HepG2 (cell line): ENCODE data around the gene ISLR. TPM values are rescaled to one million over a fixed set of nuclear protein-coding genes. Genes with fewer than 3 reads are reported as not detected.

ENCODE experiments used
- ATAC-seq: fragments of 200-7000 bp; cut with Tn5 transposase; 3 replicates; pipeline ENCODE4 v1.9.1; 2020; ENCODE audit warnings: mild to moderate bottlenecking, moderate library complexity
- BruUV-seq: library from RNA; stranded (reverse); fragments of 400-500 nt; replicated peaks from 2 replicates; lab custom pipeline; 2021; lab: Mats Ljungman, UMichigan
- CTCF ChIA-PET: fragments of 300-600 bp; formaldehyde crosslinking; extraction: SDS; loops from one replicate; lab custom pipeline; 2021; ENCODE audit warnings: low total read pairs, inconsistent platforms, low intra/inter-chr PET ratio; lab: Yijun Ruan, JAX
- POLR2A ChIA-PET: fragments of 350-600 bp; sonication (Branson Sonifier 250); formaldehyde crosslinking; loops from one replicate; lab custom pipeline; 2020; ENCODE audit warnings: antibody characterized with exemption, inconsistent platforms; lab: Yijun Ruan, JAX
- DNase-seq: peaks from one replicate; pipeline ENCODE4 v3.0.0-alpha.2; 2015; ENCODE audit warnings: low spot score
- FAIRE-seq: peaks from 3 replicates; lab custom pipeline; 2011; peaks lifted over from hg19 to GRCh38; lab: Jason Lieb, UNC
- H2AFZ ChIP-seq: one replicate; pipeline ENCODE4 v1.6.1; 2011; ENCODE audit warnings: low read length, inconsistent platforms
- H3K27ac ChIP-seq: fragments of 300-600 bp; 3 replicates; pipeline ENCODE4 v1.8.0; 2011; ENCODE audit warnings: mixed run types, mild to moderate bottlenecking, mixed read lengths, low read length, inconsistent platforms; ENCODE audit not compliant: insufficient read depth; ENCODE audit errors: extremely low read length
- H3K27me3 ChIP-seq, 2 experiments: fragments of 200-600 bp in 1 of 2; 2 replicates in 1 of 2; 3 replicates in 1 of 2; pipeline versions ENCODE4 v1.6.0 to v1.8.0; 2011; ENCODE audit warnings: low read length in 2 of 2, mild to moderate bottlenecking in 2 of 2, moderate library complexity in 2 of 2, inconsistent platforms in 1 of 2; ENCODE audit not compliant: insufficient read depth in 2 of 2, control insufficient read depth in 1 of 2
- H3K36me3 ChIP-seq, 2 experiments: fragments of 200-600 bp in 1 of 2; replicated peaks in 1 of 2; 2 replicates in 1 of 2; 3 replicates in 1 of 2; pipeline versions ENCODE4 v1.5.1 to v1.8.0; 2011; ENCODE audit warnings: low read length in 2 of 2, inconsistent platforms in 1 of 2; ENCODE audit not compliant: insufficient read depth in 2 of 2, control insufficient read depth in 1 of 2
- H3K4me1 ChIP-seq: 2 replicates; pipeline ENCODE4 v1.5.1; 2012; ENCODE audit warnings: low read length, inconsistent platforms; ENCODE audit not compliant: insufficient read depth
- H3K4me2 ChIP-seq: 2 replicates; pipeline ENCODE4 v1.6.0; 2011; ENCODE audit warnings: low read depth, low read length, inconsistent platforms
- H3K4me3 ChIP-seq, 3 experiments: fragments of 200-600 bp in 1 of 3; sonication (generic), shearing (Covaris generic) in 1 of 3; replicated peaks in 1 of 3; 2 replicates each; pipeline ENCODE4 v1.5.1; 2011 to 2016; ENCODE audit warnings: low read length in 3 of 3, inconsistent platforms in 2 of 3, low read depth in 2 of 3, mild to moderate bottlenecking in 2 of 3, control low read depth in 1 of 3, mixed read lengths in 1 of 3; ENCODE audit not compliant: insufficient read depth in 1 of 3
- H3K79me2 ChIP-seq: one replicate; pipeline ENCODE4 v1.6.1; 2011; ENCODE audit warnings: low read length, inconsistent platforms; ENCODE audit not compliant: insufficient read depth
- H3K9ac ChIP-seq: 2 replicates; pipeline ENCODE4 v1.6.0; 2011; ENCODE audit warnings: mild to moderate bottlenecking, low read depth, low read length, inconsistent platforms; ENCODE audit not compliant: insufficient read depth
- H3K9me3 ChIP-seq: 2 replicates; pipeline ENCODE4 v1.5.1; 2012; ENCODE audit warnings: mild to moderate bottlenecking, low read length
- H4K20me1 ChIP-seq: 2 replicates; pipeline ENCODE4 v1.6.0; 2011; ENCODE audit warnings: inconsistent platforms, mild to moderate bottlenecking, low read length, moderate library complexity; ENCODE audit not compliant: insufficient read depth
- FOXP1 ChIP-seq, 2 experiments: fragments of 450-650 bp in 1 of 2; IDR thresholded peaks; 2 replicates each; pipeline ENCODE4 v1.6.1; 2017 to 2018; ENCODE audit warnings: antibody characterized with exemption in 1 of 2
- JUND ChIP-seq: sonication (generic); formaldehyde crosslinking; IDR thresholded peaks from 2 replicates; pipeline ENCODE4 v1.8.0; 2022; ENCODE audit warnings: mild to moderate bottlenecking, missing genetic modification reagents
- MZF1 ChIP-seq: sonication (generic); formaldehyde crosslinking; IDR thresholded peaks from 2 replicates; pipeline ENCODE4 v1.8.1; 2023; ENCODE audit warnings: mild to moderate bottlenecking, missing genetic modification reagents, borderline replicate concordance
- TP53 ChIP-seq: sonication (generic); formaldehyde crosslinking; conservative IDR thresholded peaks from 2 replicates; pipeline ENCODE4 v1.4.0; 2020; ENCODE audit warnings: missing genetic modification reagents
- ZFP1 ChIP-seq: IDR thresholded peaks from 2 replicates; pipeline ENCODE4 v1.6.1; 2016
- ZNF703 ChIP-seq: sonication (generic); formaldehyde crosslinking; IDR thresholded peaks from 2 replicates; pipeline ENCODE4 v1.5.1; 2020; ENCODE audit warnings: missing genetic modification reagents, mild to moderate bottlenecking, moderate library complexity, borderline replicate concordance
- WGBS: methylation state at CpG from one replicate; pipeline ENCODE4 v1.1.6; 2017; ENCODE audit warnings: low lambda C conversion rate; 5-methylcytosine and 5-hydroxymethylcytosine counted together
- in situ Hi-C: cut with HindIII; loops from 2 replicates; pipeline ENCODE4 v1.10.0; 2017; ENCODE audit warnings: low pct_unique_long_range_greater_than_20kb; ENCODE audit not compliant: extremely low pct_ligation_motif_present
- intact Hi-C: fragments of 100-400 bp; cut with micrococcal nuclease; formaldehyde crosslinking; loops from one replicate; pipeline ENCODE4 v1.10.0; 2022; ENCODE audit not compliant: unreplicated experiment
- polyA plus RNA-seq, 8 experiments: library from polyadenylated mRNA; depleted of rRNA in 3 of 8; stranded (reverse) in 7 of 8; unstranded in 1 of 8; fragments of >200 nt; fragmentation: Illumina TruSeq in 4 of 8; extraction: Trizol in 4 of 8; gene quantifications; 2 replicates each; pipeline versions ENCODE4 v1.2.1 to v1.2.3, GENCODE V29; 2011 to 2016; ENCODE audit warnings: low read depth in 4 of 8, missing spikeins in 1 of 8, mixed read lengths in 1 of 8; ENCODE audit not compliant: insufficient read depth in 1 of 8
- total RNA-seq, 5 experiments: library from RNA; depleted of rRNA; stranded (reverse); fragments of >200 nt; fragmentation: Illumina TruSeq; extraction: Trizol; gene quantifications; 2 replicates each; pipeline ENCODE4 v1.2.3, GENCODE V29; 2016; ENCODE audit warnings: low read depth in 1 of 5
- TF ChIP-seq, protein P1 (sequence below): sonication (generic); formaldehyde crosslinking; conservative IDR thresholded peaks from 2 replicates; pipeline ENCODE4 v1.4.0; 2020; ENCODE audit warnings: mild to moderate bottlenecking, missing genetic modification reagents, moderate library complexity
- TF ChIP-seq, protein P2 (sequence below): sonication (generic); formaldehyde crosslinking; IDR thresholded peaks from 2 replicates; pipeline ENCODE4 v1.5.1; 2020; ENCODE audit warnings: mild to moderate bottlenecking, missing genetic modification reagents, borderline replicate concordance
- TF ChIP-seq, protein P3 (sequence below): sonication (generic); formaldehyde crosslinking; IDR thresholded peaks from 2 replicates; pipeline ENCODE4 v1.4.0; 2020; ENCODE audit warnings: missing genetic modification reagents
- TF ChIP-seq, protein P4 (sequence below): sonication (generic); formaldehyde crosslinking; IDR thresholded peaks from 2 replicates; pipeline ENCODE4 v1.4.0; 2020; ENCODE audit warnings: missing genetic modification reagents, borderline replicate concordance

ISLR gene
- total and polyA plus RNA-seq, 2 of the 13 experiments (the other 11 are each of a cell fraction or from before 2014, with no cell fraction given): not detected

DNA sequence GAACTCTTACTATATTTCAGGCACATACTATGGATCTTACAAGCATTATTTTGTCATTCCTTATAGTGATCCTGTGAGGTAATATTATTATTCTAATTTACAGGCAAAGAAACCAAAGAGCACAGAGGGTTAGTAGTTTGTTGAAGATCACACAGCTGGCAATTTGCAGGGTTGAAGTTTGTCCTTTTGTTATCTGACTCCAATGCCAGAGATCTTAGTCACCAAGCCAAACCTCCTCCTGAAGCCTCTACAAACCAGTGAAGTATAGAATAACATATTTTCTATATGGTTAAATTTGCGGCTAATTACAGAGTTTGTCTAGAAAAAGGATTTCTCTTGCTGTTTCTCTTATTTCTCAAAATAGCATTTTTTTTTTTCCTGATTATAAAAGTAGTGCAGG lies 31.9 kb upstream of the ISLR start:
- Histone ChIP-seq H3K9me3 (no peaks in the 10 kb centered on the region), H3K79me2 (no peaks in the 10 kb centered on the region), H3K4me1 (no peaks in the 10 kb centered on the region), H3K4me3 (no peak overlapping the region), H3K9ac (no peak overlapping the region), H3K27me3 (peaks cover 10 to 23% of the 10 kb centered on the region in 2 experiments), H2AFZ (no peak overlapping the region), H3K36me3 (no peaks in the 10 kb centered on the region), H3K27ac (no peak overlapping the region), H4K20me1 (0 out of 2 replicates have a peak, but pooled peaks cover 3% of the 10 kb centered on the region), H3K4me2 (no peak overlapping the region)
- POLR2A ChIA-PET: no interaction called here
- FAIRE-seq (no peak), DNase-seq (no peak), ATAC-seq (no peak)
- intact Hi-C loops (no loop called here), in situ Hi-C loops (no loop called here)
- BruUV-seq: no TSS peak
- WGBS: 85% methylated on average over 1 of the region's 1 CpG
- CTCF ChIA-PET: no interaction called here
- TF ChIP-seq, protein P1, sequence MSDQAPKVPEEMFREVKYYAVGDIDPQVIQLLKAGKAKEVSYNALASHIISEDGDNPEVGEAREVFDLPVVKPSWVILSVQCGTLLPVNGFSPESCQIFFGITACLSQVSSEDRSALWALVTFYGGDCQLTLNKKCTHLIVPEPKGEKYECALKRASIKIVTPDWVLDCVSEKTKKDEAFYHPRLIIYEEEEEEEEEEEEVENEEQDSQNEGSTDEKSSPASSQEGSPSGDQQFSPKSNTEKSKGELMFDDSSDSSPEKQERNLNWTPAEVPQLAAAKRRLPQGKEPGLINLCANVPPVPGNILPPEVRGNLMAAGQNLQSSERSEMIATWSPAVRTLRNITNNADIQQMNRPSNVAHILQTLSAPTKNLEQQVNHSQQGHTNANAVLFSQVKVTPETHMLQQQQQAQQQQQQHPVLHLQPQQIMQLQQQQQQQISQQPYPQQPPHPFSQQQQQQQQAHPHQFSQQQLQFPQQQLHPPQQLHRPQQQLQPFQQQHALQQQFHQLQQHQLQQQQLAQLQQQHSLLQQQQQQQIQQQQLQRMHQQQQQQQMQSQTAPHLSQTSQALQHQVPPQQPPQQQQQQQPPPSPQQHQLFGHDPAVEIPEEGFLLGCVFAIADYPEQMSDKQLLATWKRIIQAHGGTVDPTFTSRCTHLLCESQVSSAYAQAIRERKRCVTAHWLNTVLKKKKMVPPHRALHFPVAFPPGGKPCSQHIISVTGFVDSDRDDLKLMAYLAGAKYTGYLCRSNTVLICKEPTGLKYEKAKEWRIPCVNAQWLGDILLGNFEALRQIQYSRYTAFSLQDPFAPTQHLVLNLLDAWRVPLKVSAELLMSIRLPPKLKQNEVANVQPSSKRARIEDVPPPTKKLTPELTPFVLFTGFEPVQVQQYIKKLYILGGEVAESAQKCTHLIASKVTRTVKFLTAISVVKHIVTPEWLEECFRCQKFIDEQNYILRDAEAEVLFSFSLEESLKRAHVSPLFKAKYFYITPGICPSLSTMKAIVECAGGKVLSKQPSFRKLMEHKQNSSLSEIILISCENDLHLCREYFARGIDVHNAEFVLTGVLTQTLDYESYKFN (CRISPR knock-in tag): no peak
- TF ChIP-seq, protein P2, sequence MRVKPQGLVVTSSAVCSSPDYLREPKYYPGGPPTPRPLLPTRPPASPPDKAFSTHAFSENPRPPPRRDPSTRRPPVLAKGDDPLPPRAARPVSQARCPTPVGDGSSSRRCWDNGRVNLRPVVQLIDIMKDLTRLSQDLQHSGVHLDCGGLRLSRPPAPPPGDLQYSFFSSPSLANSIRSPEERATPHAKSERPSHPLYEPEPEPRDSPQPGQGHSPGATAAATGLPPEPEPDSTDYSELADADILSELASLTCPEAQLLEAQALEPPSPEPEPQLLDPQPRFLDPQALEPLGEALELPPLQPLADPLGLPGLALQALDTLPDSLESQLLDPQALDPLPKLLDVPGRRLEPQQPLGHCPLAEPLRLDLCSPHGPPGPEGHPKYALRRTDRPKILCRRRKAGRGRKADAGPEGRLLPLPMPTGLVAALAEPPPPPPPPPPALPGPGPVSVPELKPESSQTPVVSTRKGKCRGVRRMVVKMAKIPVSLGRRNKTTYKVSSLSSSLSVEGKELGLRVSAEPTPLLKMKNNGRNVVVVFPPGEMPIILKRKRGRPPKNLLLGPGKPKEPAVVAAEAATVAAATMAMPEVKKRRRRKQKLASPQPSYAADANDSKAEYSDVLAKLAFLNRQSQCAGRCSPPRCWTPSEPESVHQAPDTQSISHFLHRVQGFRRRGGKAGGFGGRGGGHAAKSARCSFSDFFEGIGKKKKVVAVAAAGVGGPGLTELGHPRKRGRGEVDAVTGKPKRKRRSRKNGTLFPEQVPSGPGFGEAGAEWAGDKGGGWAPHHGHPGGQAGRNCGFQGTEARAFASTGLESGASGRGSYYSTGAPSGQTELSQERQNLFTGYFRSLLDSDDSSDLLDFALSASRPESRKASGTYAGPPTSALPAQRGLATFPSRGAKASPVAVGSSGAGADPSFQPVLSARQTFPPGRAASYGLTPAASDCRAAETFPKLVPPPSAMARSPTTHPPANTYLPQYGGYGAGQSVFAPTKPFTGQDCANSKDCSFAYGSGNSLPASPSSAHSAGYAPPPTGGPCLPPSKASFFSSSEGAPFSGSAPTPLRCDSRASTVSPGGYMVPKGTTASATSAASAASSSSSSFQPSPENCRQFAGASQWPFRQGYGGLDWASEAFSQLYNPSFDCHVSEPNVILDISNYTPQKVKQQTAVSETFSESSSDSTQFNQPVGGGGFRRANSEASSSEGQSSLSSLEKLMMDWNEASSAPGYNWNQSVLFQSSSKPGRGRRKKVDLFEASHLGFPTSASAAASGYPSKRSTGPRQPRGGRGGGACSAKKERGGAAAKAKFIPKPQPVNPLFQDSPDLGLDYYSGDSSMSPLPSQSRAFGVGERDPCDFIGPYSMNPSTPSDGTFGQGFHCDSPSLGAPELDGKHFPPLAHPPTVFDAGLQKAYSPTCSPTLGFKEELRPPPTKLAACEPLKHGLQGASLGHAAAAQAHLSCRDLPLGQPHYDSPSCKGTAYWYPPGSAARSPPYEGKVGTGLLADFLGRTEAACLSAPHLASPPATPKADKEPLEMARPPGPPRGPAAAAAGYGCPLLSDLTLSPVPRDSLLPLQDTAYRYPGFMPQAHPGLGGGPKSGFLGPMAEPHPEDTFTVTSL: no peak
- no peak for TF ChIP-seq ZNF703 (CRISPR knock-in tag)
- TF ChIP-seq, protein P3, sequence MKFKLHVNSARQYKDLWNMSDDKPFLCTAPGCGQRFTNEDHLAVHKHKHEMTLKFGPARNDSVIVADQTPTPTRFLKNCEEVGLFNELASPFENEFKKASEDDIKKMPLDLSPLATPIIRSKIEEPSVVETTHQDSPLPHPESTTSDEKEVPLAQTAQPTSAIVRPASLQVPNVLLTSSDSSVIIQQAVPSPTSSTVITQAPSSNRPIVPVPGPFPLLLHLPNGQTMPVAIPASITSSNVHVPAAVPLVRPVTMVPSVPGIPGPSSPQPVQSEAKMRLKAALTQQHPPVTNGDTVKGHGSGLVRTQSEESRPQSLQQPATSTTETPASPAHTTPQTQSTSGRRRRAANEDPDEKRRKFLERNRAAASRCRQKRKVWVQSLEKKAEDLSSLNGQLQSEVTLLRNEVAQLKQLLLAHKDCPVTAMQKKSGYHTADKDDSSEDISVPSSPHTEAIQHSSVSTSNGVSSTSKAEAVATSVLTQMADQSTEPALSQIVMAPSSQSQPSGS (CRISPR knock-in tag): no peak
- no peak for TF ChIP-seq JUND (CRISPR knock-in tag)
- no peak for TF ChIP-seq TP53 (CRISPR knock-in tag)
- TF ChIP-seq, protein P4, sequence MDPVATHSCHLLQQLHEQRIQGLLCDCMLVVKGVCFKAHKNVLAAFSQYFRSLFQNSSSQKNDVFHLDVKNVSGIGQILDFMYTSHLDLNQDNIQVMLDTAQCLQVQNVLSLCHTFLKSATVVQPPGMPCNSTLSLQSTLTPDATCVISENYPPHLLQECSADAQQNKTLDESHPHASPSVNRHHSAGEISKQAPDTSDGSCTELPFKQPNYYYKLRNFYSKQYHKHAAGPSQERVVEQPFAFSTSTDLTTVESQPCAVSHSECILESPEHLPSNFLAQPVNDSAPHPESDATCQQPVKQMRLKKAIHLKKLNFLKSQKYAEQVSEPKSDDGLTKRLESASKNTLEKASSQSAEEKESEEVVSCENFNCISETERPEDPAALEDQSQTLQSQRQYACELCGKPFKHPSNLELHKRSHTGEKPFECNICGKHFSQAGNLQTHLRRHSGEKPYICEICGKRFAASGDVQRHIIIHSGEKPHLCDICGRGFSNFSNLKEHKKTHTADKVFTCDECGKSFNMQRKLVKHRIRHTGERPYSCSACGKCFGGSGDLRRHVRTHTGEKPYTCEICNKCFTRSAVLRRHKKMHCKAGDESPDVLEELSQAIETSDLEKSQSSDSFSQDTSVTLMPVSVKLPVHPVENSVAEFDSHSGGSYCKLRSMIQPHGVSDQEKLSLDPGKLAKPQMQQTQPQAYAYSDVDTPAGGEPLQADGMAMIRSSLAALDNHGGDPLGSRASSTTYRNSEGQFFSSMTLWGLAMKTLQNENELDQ (CRISPR knock-in tag): no peak
- no peak for TF ChIP-seq MZF1 (CRISPR knock-in tag)
- TF ChIP-seq ZFP1 (CRISPR knock-in tag): no peak
- no peak for TF ChIP-seq FOXP1 (IDR thresholded peaks at IDR 0.05)
- TF ChIP-seq FOXP1 (CRISPR knock-in tag; IDR thresholded peaks at IDR 0.05): no peak
